C4-2B (cell line): Measurements from ENCODE around the gene PHYHD1.

Experiments
- CTCF ChIP-seq: fragments of 450-650 bp; conservative IDR thresholded peaks from 2 replicates; pipeline ENCODE4 v1.5.1; 2017; ENCODE audit warnings: mild to moderate bottlenecking
- ZFX ChIP-seq: fragments of 450-650 bp; IDR thresholded peaks from 2 replicates; pipeline ENCODE4 v1.6.1; 2017

DNA sequence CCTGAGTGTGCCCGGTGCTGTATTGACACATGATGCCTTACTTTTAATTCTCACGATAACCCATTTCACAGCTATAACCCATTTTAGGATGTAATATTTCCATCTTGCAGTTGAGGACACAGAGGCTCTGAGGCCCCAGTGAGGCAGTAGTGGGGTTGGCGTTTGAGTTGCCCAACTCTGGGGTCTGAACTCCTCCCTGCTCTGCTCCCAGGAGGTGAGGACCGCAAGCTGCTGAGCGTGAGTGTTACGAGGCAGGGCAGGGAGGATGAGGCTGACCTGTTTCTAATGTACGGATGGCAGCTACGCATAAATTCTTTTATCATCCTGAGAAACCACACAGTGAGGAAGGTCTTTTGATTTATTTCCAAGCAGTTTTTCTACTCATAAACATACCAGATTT lies 27.4 kb upstream of the PHYHD1 start:
- TF ChIP-seq CTCF: no peak
- TF ChIP-seq ZFX: no peak
